HPDE6-E6E7 (cell line): ENCODE results near the gene SUCO.

Experiments
- DNase-seq: peaks from one replicate; pipeline ENCODE4 v3.0.0; 2011; ENCODE audit warnings: missing footprints; ENCODE audit errors: extremely low spot score

The SUCO gene

GRCh38 chr1:172515436-172515835 lies 17.5 kb upstream of the SUCO start:
- no peak for DNase-seq

- DNase-seq, result no peak
These were observed 17.0 kb upstream of the SUCO start for GRCh38 chr1:172515927-172516326.

DNA sequence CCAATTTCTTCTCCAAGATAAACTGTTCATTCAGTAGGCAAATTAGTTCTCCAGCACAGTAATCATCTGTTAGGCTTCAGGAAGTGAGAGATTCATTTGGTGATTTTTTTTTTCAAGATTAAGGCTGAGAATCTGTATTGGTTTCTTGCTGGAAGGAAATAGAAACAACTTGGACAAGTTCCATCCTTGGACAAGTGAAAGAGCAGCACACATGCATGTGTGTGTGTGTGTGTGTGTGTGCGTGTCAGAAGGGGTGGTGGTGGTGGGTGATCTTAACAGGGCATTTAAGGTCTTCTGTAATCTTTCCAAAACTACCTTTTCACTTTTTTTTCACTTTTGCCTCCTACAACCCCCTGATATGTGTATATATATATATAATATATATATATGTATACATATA lies 15.9 kb upstream of the SUCO start:
- DNase-seq, result no peak

- DNase-seq, result no peak
These were observed 15.4 kb upstream of the SUCO start for GRCh38 chr1:172517545-172517944.

DNA sequence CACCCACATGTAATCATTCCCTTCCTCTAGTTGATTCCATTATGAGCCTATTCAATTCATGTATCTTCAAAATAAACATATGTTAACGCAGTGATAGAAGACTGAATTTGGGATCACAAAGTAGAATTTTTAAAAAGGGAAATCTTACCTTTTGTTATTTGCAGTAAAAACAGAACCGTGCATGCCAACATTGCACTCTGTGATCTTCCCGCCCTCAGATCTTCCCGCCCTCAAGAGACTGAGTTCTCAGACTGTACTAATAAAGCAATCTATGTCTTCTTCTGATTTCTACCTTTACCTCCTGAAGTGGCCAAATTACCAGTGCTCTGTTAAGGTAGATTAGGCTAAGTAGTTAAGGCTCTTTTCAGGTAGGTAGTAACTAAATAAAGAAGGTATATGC lies 3.6 kb upstream of the SUCO start:
- DNase-seq, result no peak

- no peak for DNase-seq
These were observed 3.0 kb upstream of the SUCO start for GRCh38 chr1:172530000-172530399.

- no peak for DNase-seq
These were observed 1.4 kb upstream of the SUCO start for GRCh38 chr1:172531412-172532182.

GRCh38 chr1:172532183-172532699 lies 709 bp upstream of the SUCO start:
- DNase-seq, result peak; percentile 88

DNA sequence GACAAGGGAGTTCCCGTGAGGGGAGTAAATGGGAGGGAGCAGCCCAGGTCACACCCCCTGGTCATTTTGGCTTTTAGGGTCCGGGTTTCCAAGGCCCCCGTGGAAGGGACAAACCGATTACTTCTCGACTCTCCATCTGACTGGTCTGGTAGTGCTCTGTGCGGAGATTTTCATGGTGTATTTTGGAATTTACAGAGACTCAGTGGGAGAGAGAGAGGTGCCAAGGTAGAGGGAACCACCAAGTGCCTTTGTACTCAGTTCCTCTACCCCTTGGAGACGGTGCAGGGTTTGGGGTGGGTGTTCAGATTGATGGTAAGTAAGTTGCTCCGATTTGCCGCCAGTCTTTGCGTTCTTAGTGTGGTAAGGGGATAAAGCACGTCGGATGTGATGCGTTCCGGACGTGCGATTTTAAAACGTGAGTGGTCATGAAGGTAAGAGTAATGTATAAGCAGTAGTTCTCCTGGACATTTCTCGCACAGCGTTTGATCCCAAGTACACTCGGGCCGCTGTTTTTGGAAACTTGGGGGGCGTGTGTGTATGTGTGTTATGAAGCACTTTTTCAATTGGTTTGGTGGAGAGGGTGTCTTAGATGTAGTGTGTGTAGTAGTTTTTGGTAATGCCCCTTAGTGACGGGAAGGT lies 682 bp downstream of the SUCO start:
- DNase-seq, result peak; percentile 4

DNA sequence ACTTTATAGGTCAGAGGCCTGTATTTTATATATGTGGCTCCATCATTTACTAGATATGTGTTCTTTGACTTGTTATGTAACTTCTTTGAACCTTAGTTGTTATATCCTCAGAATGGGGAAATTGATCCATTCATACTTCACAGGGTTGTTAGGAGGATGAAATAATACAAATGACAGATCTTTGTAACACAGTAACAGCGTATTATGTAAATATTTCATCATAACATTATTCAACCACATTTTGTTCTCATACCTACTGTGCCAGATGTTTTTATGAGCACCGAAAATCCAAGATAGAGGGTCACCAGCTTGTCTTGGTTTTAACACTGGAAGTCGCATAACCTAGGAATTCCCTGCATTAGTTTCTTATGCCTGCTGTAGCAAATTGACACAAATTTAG lies 3.3 kb downstream of the SUCO start:
- DNase-seq, result no peak

DNA sequence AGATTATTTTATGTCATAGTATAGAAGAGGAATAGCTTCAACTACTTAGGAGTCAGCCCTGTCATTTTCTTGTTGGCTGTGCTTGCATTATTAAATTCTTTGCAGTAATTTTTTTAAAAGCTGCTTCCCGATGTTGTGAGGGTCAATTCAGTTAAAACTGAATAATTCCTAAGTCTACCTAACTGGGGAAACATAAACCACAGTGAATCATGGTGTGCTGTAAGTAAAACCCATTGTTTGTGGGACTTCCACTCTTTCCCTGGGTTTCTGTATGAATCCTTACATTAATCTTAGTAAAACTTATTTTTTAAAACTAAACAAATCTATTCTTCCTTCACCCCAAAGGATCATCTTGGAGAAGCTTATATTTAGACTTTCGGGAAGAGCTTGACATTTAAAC lies 4.4 kb downstream of the SUCO start:
- DNase-seq, result no peak

DNA sequence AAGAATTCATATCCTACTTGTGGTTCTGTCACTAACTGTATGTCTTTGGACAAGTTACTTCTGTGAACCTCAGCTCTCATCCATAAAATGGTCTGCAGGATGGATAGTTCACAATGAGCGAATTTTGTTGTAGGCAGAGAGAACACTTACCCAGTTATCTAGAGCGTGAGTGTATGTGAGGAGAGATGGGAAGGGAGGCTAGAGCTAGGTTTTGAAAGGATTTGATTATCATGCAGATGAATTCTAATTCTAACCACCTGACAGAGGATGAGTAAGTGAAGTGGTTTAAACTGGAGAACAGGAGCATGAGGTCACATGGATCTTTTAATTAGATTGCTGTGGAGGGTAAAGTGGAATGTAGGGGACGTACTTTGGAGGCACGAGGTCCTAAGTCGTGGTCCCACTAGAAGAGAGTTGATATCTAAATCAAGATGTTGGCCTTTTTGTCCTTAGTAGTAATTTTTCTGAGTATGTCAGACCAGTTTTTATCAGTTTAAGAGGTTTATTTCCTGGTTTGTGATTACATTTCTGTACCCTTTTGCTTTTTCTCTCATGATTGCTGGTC lies 5.0 kb downstream of the SUCO start:
- no peak for DNase-seq

GRCh38 chr1:172540635-172541034 lies 7.7 kb downstream of the SUCO start:
- DNase-seq, result no peak

GRCh38 chr1:172544481-172545104 lies 11.6 kb downstream of the SUCO start:
- DNase-seq, result no peak

GRCh38 chr1:172545396-172546004 lies 12.6 kb downstream of the SUCO start:
- DNase-seq, result no peak

GRCh38 chr1:172547071-172547470 lies 14.1 kb downstream of the SUCO start:
- DNase-seq, result no peak

GRCh38 chr1:172549621-172550280 lies 16.8 kb downstream of the SUCO start:
- DNase-seq, result no peak

DNA sequence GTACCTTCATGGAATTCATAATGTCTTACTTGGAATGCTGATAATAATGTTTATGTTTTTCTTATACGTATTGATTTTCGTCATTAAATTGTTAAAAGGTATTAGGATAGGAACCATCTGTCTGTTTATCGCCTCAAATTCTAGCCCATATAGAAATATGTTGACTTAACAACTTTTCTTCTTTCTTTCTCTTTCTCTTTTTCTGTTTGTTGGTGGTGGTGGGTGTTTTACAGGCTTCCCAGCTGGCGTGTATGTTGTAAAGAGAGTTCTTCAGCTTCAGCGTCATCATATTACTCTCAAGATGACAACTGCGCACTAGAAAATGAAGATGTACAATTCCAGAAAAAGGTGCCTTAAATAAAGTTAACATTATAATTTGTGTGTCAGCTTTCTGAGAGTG lies 18.3 kb downstream of the SUCO start:
- no peak for DNase-seq

- no peak for DNase-seq
These were observed 22.0 kb downstream of the SUCO start for GRCh38 chr1:172554915-172555314.

DNA sequence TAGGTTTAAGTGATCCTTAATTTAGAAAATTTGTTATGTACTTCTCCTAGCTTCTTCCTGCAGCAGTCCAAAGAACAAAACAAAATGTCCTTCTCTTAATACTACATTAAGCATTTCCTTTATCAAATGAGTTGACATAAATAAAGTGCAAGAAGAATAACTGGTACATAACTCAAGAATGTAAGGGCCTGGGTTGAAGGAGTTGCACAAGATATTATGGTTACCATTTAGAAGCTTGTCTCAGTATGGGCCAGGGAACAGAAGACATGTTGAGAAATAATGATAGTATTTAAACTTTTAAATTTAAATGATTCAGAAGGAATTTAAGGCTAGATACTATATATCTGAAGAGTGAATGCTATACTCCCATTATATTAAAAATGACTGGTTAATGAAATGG lies 23.5 kb downstream of the SUCO start:
- no peak for DNase-seq

DNA sequence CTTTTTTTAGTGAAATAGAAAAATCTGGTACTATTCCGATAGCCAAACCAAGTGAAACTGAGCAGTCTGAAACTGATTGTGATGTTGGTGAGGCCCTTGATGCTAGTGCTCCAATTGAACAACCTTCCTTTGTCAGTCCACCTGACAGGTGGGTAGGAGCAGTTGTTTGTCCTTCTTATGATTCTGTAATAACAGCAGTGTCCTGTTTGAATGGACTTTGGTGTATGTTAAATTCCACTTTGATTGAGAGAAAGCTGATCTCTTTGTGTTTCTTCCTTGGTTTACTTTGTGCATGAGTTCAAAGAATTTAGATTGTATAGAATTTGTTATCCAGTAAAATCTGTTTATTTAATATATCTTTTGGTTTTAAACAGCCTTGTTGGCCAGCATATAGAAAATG lies 24.3 kb downstream of the SUCO start:
- DNase-seq, result no peak
